ENCODE data around the gene ZIC4. TPM values are rescaled to one million over a fixed set of nuclear protein-coding genes. Genes with fewer than 3 reads are reported as not detected.

ZIC4 gene
- total and polyA plus RNA-seq, 4 donors: 0.06 TPM; not detected in 3

DNA sequence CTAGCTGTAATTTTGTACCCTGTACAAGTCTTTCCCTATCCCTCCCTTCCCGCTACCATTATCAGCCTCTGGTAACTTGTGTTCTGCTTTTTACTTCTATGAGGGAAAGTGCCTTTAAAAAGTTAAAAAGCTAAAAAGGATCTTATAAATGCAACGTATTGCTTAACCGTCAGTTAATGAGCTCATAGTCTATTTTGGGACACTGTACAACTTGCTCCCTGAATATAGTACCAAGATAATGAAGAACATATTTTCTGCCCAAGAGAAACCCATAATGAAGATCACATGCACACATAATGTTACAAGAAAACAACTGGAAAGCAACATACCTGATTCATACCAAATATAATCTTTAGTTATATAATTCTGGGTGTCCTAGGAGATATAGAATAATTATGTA, 25.4 kb upstream of the ZIC4 start:
- no peak overlapping the region for H3K4me3 ChIP-seq (ENCODE audit: low read depth in 1 of 3, low read length in 3 of 3)
- WGBS: 66% methylated on average over 3 of the region's 3 CpGs
- TF ChIP-seq, protein P1, sequence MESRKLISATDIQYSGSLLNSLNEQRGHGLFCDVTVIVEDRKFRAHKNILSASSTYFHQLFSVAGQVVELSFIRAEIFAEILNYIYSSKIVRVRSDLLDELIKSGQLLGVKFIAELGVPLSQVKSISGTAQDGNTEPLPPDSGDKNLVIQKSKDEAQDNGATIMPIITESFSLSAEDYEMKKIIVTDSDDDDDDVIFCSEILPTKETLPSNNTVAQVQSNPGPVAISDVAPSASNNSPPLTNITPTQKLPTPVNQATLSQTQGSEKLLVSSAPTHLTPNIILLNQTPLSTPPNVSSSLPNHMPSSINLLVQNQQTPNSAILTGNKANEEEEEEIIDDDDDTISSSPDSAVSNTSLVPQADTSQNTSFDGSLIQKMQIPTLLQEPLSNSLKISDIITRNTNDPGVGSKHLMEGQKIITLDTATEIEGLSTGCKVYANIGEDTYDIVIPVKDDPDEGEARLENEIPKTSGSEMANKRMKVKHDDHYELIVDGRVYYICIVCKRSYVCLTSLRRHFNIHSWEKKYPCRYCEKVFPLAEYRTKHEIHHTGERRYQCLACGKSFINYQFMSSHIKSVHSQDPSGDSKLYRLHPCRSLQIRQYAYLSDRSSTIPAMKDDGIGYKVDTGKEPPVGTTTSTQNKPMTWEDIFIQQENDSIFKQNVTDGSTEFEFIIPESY (IDR thresholded peaks at IDR 0.05): no peak
- no peak for TF ChIP-seq FOXA2 (IDR thresholded peaks at IDR 0.05)
- no peak for TF ChIP-seq HNF4A (conservative IDR thresholded peaks at IDR 0.05)
- no peak for TF ChIP-seq GABPA (IDR thresholded peaks at IDR 0.05 in 1 of 2, conservative IDR thresholded peaks at IDR 0.05 in 1 of 2)
- no peak for TF ChIP-seq EGR1 (IDR thresholded peaks at IDR 0.05; ENCODE audit: low read depth in 2 of 2)
- no peak for TF ChIP-seq FOXA1 (IDR thresholded peaks at IDR 0.05)
- TF ChIP-seq RXRA (IDR thresholded peaks at IDR 0.05): no peak
- TF ChIP-seq, protein P2, sequence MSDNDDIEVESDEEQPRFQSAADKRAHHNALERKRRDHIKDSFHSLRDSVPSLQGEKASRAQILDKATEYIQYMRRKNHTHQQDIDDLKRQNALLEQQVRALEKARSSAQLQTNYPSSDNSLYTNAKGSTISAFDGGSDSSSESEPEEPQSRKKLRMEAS (IDR thresholded peaks at IDR 0.05): no peak
- no peak for TF ChIP-seq HNF4G (IDR thresholded peaks at IDR 0.05)
- no peak for TF ChIP-seq JUND (IDR thresholded peaks at IDR 0.05)
- TF ChIP-seq, protein P3, sequence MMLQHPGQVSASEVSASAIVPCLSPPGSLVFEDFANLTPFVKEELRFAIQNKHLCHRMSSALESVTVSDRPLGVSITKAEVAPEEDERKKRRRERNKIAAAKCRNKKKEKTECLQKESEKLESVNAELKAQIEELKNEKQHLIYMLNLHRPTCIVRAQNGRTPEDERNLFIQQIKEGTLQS (IDR thresholded peaks at IDR 0.05): no peak
- TF ChIP-seq SP1 (IDR thresholded peaks at IDR 0.05): no peak
- H3K27ac ChIP-seq (ENCODE audit: low read depth in 1 of 2, low read length in 2 of 2): no peak overlapping the region
- no peaks in the 10 kb centered on the region for H3K4me1 ChIP-seq (ENCODE audit: control insufficient read depth in 4 of 4, insufficient read depth in 4 of 4, low read length in 3 of 4)
- no peak overlapping the region for H3K9ac ChIP-seq (ENCODE audit: low read depth in 1 of 2, low read length in 2 of 2)
- peaks cover 0 to 9% (median 0%) of the 10 kb centered on the region in 4 donors for H3K27me3 ChIP-seq (ENCODE audit: control insufficient read depth in 4 of 4, insufficient read depth in 4 of 4, low read length in 3 of 4)
- DNase-seq (ENCODE audit: low spot score): no peak
- H3K36me3 ChIP-seq (ENCODE audit: control insufficient read depth in 4 of 4, insufficient read depth in 3 of 4, low read depth in 1 of 4, low read length in 3 of 4): no peaks in the 10 kb centered on the region
- no peaks in the 10 kb centered on the region for H3K9me3 ChIP-seq (ENCODE audit: control insufficient read depth in 4 of 4, low read length in 3 of 4)

DNA sequence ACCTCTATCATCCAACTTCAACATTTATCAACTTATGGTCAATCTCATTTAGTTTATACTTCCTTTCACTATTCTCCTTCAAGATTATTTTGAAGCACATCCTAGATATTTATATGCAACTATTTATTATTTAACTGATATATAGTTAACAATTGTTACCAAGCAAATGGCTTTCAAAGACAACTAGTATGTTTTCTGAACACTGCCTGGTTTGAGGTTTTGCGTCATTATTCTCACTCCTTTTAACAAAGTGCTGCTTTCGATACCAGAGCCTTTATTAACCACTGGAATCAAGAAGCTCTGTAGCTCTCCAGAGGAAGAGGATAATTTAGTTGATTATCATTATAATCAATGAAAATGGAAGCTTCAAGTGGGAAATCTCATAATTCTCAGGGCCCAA, 22.4 kb upstream of the ZIC4 start:
- WGBS: 82% methylated on average over 2 of the region's 2 CpGs
- no peak overlapping the region for H3K9ac ChIP-seq (ENCODE audit: low read depth in 1 of 2, low read length in 2 of 2)
- DNase-seq (ENCODE audit: low spot score): no peak
- TF ChIP-seq GABPA (IDR thresholded peaks at IDR 0.05 in 1 of 2, conservative IDR thresholded peaks at IDR 0.05 in 1 of 2) (no peak), YY1 (IDR thresholded peaks at IDR 0.05) (no peak), HNF4A (conservative IDR thresholded peaks at IDR 0.05) (no peak), EGR1 (IDR thresholded peaks at IDR 0.05; ENCODE audit: low read depth in 2 of 2) (no peak), NR2F2 (IDR thresholded peaks at IDR 0.05) (no peak), JUND (IDR thresholded peaks at IDR 0.05) (no peak), HNF4G (IDR thresholded peaks at IDR 0.05) (no peak)
- TF ChIP-seq, protein P1 (IDR thresholded peaks at IDR 0.05): no peak
- TF ChIP-seq, protein P2 (IDR thresholded peaks at IDR 0.05): no peak
- TF ChIP-seq, protein P4, sequence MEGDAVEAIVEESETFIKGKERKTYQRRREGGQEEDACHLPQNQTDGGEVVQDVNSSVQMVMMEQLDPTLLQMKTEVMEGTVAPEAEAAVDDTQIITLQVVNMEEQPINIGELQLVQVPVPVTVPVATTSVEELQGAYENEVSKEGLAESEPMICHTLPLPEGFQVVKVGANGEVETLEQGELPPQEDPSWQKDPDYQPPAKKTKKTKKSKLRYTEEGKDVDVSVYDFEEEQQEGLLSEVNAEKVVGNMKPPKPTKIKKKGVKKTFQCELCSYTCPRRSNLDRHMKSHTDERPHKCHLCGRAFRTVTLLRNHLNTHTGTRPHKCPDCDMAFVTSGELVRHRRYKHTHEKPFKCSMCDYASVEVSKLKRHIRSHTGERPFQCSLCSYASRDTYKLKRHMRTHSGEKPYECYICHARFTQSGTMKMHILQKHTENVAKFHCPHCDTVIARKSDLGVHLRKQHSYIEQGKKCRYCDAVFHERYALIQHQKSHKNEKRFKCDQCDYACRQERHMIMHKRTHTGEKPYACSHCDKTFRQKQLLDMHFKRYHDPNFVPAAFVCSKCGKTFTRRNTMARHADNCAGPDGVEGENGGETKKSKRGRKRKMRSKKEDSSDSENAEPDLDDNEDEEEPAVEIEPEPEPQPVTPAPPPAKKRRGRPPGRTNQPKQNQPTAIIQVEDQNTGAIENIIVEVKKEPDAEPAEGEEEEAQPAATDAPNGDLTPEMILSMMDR (IDR thresholded peaks at IDR 0.05; ENCODE audit: low read depth, low read length, missing input control): no peak
- TF ChIP-seq, protein P3 (IDR thresholded peaks at IDR 0.05): no peak
- peaks cover 0 to 16% (median 0%) of the 10 kb centered on the region in 4 donors for H3K27me3 ChIP-seq (ENCODE audit: control insufficient read depth in 4 of 4, insufficient read depth in 4 of 4, low read length in 3 of 4)
- H3K4me1 ChIP-seq (ENCODE audit: control insufficient read depth in 4 of 4, insufficient read depth in 4 of 4, low read length in 3 of 4): no peaks in the 10 kb centered on the region
- no peak overlapping the region for H3K4me3 ChIP-seq (ENCODE audit: low read depth in 1 of 3, low read length in 3 of 3)
- H3K9me3 ChIP-seq (ENCODE audit: control insufficient read depth in 4 of 4, low read length in 3 of 4): no peaks in the 10 kb centered on the region
- H3K36me3 ChIP-seq (ENCODE audit: control insufficient read depth in 4 of 4, insufficient read depth in 3 of 4, low read depth in 1 of 4, low read length in 3 of 4): no peaks in the 10 kb centered on the region
- no peak overlapping the region for H3K27ac ChIP-seq (ENCODE audit: low read depth in 1 of 2, low read length in 2 of 2)
